NCI-H2107 treated with DMSO at 0.1 percent for 48 hours (cell line): Measurements from ENCODE around the gene SLC44A3.

Experiments used
- DNase-seq: peaks from one replicate; lab custom pipeline; 2025; ENCODE audit not compliant: unreplicated experiment; lab: John Stamatoyannopoulos, UW

Gene SLC44A3, protein sequence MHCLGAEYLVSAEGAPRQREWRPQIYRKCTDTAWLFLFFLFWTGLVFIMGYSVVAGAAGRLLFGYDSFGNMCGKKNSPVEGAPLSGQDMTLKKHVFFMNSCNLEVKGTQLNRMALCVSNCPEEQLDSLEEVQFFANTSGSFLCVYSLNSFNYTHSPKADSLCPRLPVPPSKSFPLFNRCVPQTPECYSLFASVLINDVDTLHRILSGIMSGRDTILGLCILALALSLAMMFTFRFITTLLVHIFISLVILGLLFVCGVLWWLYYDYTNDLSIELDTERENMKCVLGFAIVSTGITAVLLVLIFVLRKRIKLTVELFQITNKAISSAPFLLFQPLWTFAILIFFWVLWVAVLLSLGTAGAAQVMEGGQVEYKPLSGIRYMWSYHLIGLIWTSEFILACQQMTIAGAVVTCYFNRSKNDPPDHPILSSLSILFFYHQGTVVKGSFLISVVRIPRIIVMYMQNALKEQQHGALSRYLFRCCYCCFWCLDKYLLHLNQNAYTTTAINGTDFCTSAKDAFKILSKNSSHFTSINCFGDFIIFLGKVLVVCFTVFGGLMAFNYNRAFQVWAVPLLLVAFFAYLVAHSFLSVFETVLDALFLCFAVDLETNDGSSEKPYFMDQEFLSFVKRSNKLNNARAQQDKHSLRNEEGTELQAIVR

GRCh38 chr1:94819945-94820746, at the start of gene SLC44A3:
Gene SLC44A3, plus strand, starts transcription at chr1:94820357. Its CDS starts 95 bp downstream, at chr1:94820452.
- peak; percentile 23 for DNase-seq

DNA sequence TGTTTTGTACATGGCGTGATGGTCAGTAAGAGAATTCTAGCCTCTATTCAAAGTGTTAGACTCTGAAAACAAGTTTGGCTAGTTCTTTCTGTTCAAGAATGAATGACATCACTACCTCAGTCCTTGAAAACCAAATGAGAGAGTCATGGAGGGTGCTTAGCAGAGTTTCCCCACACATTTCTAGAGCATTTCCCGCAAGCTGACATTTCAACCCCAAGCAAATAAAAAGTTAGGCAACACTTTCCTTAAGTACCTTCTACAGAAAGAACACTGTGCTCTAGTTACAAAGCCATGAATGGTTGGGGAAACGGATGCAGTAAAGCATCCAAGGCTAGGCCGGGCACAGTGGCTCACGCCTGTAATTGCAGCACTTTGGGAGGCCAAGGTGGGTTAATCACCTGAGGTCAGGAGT, 47.9 kb upstream of the SLC44A3 start:
- DNase-seq = peak; percentile 29

- no peak for DNase-seq
Measured at GRCh38 chr1:94772845-94773244, 47.3 kb upstream of the SLC44A3 start.

GRCh38 chr1:94773296-94773809, 46.8 kb upstream of the SLC44A3 start:
- no peak for DNase-seq

- no peak for DNase-seq
Measured at GRCh38 chr1:94773931-94774422, 46.2 kb upstream of the SLC44A3 start.

DNA sequence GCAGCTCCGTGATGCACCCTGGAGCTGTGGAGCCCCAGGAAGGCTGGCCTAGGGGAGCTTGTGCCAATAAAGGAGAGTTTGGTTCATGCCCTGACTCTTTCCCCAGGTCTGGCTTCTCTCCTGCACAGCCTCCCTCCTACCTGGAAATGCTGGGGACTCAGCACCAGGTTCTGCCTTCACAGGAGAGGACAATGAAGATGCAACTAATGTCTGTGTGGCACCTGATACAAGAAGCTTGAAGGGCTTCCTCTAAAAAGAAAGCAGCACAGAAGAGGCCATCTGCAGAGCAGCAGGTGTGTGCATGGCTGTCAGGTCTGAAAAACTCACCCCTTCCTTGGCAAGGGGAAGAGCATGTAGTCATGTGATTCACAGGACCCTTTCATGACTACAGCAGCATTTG, 43.7 kb upstream of the SLC44A3 start:
- DNase-seq = no peak

DNA sequence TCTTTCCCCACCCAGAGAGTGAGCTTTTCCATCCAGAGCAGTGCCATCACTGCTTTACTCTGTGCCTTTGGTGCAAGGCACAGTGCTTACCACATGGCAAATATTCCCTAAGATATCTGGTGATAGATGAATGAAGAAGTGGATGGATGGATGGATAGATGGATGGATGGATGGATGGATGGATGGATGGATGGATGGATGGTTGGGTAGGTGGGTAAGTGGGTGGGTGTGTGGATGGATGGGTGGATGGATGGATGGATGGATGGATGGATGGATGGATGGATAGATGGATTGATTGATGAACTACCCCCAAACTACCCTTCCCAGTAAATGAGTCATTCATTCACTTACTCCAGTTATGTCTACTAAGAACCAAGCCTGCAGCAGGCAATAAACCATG, 42.9 kb upstream of the SLC44A3 start:
- no peak for DNase-seq

GRCh38 chr1:94778808-94779207, 41.3 kb upstream of the SLC44A3 start:
- no peak for DNase-seq

GRCh38 chr1:94783342-94784189, 36.6 kb upstream of the SLC44A3 start:
- DNase-seq = no peak

DNA sequence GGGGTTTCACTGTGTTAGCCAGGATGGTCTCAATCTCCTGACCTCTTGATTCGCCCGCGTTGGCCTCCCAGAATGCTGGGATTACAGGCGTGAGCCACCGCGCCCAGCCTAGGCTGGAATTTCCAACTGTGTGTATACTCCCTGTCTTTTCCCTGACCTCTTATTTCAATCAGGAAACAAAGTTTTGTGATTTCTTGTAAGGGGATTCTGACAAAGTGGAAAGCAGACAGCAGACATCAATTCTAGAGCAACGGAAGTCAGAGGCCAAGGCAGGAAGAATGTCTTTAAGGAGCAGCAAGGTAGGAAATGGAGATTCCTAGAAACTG, 36.0 kb upstream of the SLC44A3 start:
- no peak for DNase-seq

GRCh38 chr1:94787691-94788090, 32.5 kb upstream of the SLC44A3 start:
- no peak for DNase-seq

DNA sequence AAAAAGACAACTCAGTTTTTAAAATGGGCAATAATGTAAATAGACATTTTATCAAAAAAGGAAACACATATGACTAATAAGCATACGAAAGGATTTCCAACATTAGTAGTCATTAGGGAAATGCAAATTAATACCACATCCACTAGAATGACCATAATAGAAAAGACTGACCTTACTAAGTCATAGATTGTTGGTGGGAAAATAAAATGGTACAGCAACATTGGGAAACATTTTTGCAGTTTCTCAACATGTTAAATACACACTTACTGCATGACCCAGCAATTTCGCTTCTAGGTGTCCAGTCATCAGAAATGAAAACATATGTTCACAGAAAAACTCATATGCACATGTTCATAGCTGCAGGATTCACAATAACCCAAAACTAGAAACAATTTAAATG, 29.9 kb upstream of the SLC44A3 start:
- no peak for DNase-seq

DNA sequence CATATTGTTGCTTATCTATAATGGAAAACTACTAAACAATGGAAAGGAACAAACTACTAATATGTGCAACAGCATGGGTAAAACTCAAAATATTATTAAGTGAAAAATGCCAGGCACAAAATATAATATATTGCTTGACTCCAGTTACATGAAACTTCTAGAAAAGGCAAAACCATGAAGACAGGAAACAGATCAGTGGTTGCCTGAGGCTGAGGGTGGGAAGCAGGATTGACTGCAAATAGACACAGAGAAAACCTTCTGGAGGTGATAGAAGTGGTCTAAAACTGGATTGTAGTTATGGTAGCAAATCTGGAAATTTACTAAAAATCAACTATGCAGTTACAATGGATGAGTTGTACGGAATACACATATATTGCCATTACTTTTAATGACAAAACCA, 29.5 kb upstream of the SLC44A3 start:
- no peak for DNase-seq

DNA sequence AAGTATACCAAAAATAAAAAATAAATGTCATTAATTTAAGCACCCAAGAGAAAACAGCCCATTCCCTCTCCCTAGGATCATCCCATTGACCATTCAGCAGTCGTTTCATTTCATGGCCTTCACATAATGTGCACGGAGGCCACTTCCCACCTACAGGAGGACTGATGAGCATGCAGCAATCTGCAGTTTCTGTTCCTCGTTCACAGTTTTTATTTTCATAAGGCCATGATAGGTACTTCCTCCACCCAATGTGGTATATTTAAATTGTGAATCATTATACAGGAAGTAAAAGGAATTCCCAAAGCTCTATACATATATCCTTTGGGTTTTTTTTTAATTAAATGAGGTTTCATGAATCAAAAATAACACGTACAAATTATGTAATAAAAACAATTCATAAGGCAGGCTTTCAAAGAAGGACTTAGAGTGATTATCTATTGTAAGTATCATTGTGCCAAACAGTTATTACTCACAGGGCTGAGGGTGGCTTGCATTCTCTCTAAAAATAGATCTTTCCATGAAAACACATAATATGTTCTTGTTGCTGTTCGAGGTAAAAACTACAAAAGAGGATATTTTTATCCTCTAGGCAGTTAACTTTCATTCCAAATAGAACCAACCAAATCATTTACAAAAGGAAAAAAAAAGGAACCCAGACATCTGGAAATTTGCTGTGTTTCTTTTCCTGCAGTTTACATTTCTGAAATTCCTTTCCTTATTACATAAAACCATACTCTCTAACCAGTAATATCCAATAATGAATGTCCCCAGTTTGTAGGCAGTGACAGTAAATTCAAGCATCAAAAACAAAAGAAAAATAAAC, 27.5 kb upstream of the SLC44A3 start:
- no peak for DNase-seq

DNA sequence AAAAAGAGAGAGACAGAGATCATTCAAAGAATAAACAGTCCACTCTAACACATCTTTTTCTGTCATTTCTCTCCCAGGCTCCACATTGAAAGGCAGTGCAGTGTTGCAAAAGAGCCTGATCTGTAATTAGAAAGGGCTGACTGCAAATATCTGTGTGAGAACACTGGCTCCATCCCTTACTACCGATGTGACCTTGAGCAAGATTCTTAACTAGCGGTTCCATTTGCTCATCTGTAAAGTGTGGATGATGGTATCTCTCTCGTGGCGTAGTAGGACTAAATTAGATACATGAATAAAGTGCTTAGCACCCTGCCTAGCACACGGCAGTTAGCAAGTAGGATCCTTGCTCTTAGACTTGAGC, 26.9 kb upstream of the SLC44A3 start:
- no peak for DNase-seq

- no peak for DNase-seq
Measured at GRCh38 chr1:94795434-94795833, 24.7 kb upstream of the SLC44A3 start.

DNA sequence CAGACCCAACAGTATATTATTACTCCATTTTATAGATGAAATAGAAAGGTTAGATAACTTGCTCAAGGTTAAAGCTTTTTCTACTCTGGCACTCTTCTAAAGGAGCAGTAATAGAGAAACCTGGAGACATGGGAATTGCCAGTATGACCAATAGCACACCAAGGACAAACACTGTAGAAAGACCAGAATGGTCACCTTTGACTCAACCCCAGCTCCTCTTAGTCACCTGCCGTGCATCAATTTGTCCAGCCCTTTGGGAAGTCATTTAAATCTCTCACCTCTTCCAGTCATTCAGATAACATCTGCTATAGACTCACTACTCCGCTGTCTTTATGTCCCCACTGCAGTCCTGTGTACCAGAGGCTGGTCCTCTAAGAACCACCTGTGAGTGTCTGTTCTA, 23.9 kb upstream of the SLC44A3 start:
- DNase-seq = no peak

DNA sequence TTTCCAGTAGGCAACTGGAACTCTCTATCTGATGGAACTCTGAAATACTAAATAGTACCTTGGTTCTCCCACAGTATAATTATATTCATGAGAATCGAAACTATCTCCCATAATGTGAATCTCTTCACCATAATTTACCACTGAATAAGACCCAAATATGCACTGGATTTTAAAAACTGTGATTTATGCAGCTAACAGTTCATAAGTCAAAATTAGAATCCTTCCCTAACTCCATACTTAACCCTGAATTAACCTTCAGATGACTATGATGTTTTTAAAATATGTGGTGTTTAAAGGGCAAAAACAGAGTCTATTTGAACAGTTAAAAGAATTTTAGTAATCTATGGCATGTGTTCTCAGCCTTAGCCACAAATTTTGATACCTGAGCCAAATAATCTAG, 22.9 kb upstream of the SLC44A3 start:
- DNase-seq = no peak

- no peak for DNase-seq
Measured at GRCh38 chr1:94798054-94798453, 22.1 kb upstream of the SLC44A3 start.

DNA sequence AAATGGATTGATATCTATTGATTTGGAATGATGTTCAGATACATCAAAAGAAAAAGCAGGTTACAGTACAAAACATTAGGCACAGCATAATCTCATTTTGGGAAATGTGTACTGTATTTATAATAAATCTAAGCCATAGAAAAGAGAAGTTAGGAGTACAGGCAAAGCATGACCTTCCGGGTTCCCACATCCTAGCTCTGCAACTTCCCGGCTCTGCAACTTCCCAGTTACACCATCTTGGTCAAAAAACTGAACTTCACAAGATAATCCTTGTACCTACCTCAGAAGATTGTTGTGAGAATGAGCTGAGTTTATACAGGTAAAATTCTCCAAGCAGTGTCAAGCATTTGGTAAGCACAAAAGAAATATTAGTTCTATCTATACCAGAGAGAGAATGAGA, 21.7 kb upstream of the SLC44A3 start:
- DNase-seq = no peak
